Measurements from ENCODE around the gene MCM7. TPM values are rescaled to one million over a fixed set of nuclear protein-coding genes. Genes with fewer than 3 reads are reported as not detected.
"Not testable (repeated sequence)": the region's sequence is repeated elsewhere in the genome, so short reads cannot be mapped to it uniquely, and the experiment has no call there.

MCM7 gene
- 121 and 244 TPM in 2 replicates for total RNA-seq (ENCODE audit: low replicate concordance)
- long read RNA-seq, transcript MCM7-201 (15 exons, 2,957 nt): major isoform, 497 of 560 reads
- long read RNA-seq, partial matches to known transcripts: 25 of 560 reads
- long read RNA-seq, other reads (novel, unspliced or antisense): 35 of 560 reads

GRCh38 chr7:100101016-100101862, at the start of gene MCM7, which contains the start of gene AP4M1:
MCM7 (minus strand) TSS chr7:100101397; CDS start chr7:100101294, 103 bp downstream.
AP4M1 (plus strand) TSS chr7:100101643; CDS start chr7:100101715, 72 bp downstream.
- H3K27me3 Mint-ChIP-seq: no peaks in the 10 kb centered on the region
- H3K27ac Mint-ChIP-seq: peak within 1 kb of the TSS; percentile 98
- H3K4me1 Mint-ChIP-seq (ENCODE audit: unreplicated experiment): peaks cover 32% of the 10 kb centered on the region
- DNase-seq (ENCODE audit: extremely low spot score, unreplicated experiment): peak; percentile 99
- no peaks in the 10 kb centered on the region for H3K9me3 Mint-ChIP-seq
- H3K36me3 Mint-ChIP-seq: peaks cover 31% of the 10 kb centered on the region
- peak within 1 kb of the TSS; percentile 96 for H3K4me3 Mint-ChIP-seq
- TF ChIP-seq CTCF (conservative IDR thresholded peaks at IDR 0.05): no peak

GRCh38 chr7:100148559-100149328, 47.5 kb upstream of the MCM7 start, which contains the start of gene LAMTOR4:
LAMTOR4 (plus strand) TSS chr7:100148918; CDS start chr7:100148973, 55 bp downstream.
- DNase-seq (ENCODE audit: extremely low spot score, unreplicated experiment): peak; percentile 96
- Mint-ChIP-seq H3K9me3 (no peaks in the 10 kb centered on the region), H3K27ac (peak within 1 kb of the TSS; percentile 92), H3K36me3 (peaks cover 8% of the 10 kb centered on the region), H3K27me3 (no peaks in the 10 kb centered on the region), H3K4me3 (peak within 1 kb of the TSS; percentile 99), H3K4me1 (ENCODE audit: unreplicated experiment) (peaks cover 13% of the 10 kb centered on the region)
- TF ChIP-seq CTCF (conservative IDR thresholded peaks at IDR 0.05): peak; percentile 28

GRCh38 chr7:100148225-100148558, 47.0 kb upstream of the MCM7 start:
- Mint-ChIP-seq H3K36me3 (peaks cover 8% of the 10 kb centered on the region), H3K9me3 (no peaks in the 10 kb centered on the region), H3K27ac (peak overlapping the region; percentile 92), H3K4me1 (ENCODE audit: unreplicated experiment) (peaks cover 13% of the 10 kb centered on the region), H3K27me3 (no peaks in the 10 kb centered on the region), H3K4me3 (peak overlapping the region; percentile 99)
- DNase-seq (ENCODE audit: extremely low spot score, unreplicated experiment): no peak
- TF ChIP-seq CTCF (conservative IDR thresholded peaks at IDR 0.05): no peak

- H3K27me3 Mint-ChIP-seq: no peaks in the 10 kb centered on the region
- no peak overlapping the region for H3K27ac Mint-ChIP-seq
- TF ChIP-seq CTCF (conservative IDR thresholded peaks at IDR 0.05): no peak
- peaks cover 4% of the 10 kb centered on the region for H3K36me3 Mint-ChIP-seq
- H3K4me3 Mint-ChIP-seq: no peak overlapping the region
- no peaks in the 10 kb centered on the region for H3K9me3 Mint-ChIP-seq
- peaks cover 13% of the 10 kb centered on the region for H3K4me1 Mint-ChIP-seq (ENCODE audit: unreplicated experiment)
- DNase-seq (ENCODE audit: extremely low spot score, unreplicated experiment): no peak
These were observed 46.1 kb upstream of the MCM7 start for GRCh38 chr7:100147278-100147677.

- DNase-seq (ENCODE audit: extremely low spot score, unreplicated experiment); H3K36me3 Mint-ChIP-seq; H3K27me3 Mint-ChIP-seq; H3K9me3 Mint-ChIP-seq; H3K27ac Mint-ChIP-seq; H3K4me3 Mint-ChIP-seq: not testable (repeated sequence)
- H3K4me1 Mint-ChIP-seq (ENCODE audit: unreplicated experiment): peaks cover 13% of the 10 kb centered on the region
These were observed 45.2 kb upstream of the MCM7 start for GRCh38 chr7:100146350-100146749.

Measured in type B pancreatic cell (in vitro differentiated cells).